HepG2 (cell line): ENCODE results near the gene PPAN. TPM values are rescaled to one million over a fixed set of nuclear protein-coding genes. Genes with fewer than 3 reads are reported as not detected.

ENCODE experiments used
- CSRNP1 ChIP-seq: sonication (generic); formaldehyde crosslinking; IDR thresholded peaks from 2 replicates; pipeline ENCODE4 v1.8.1; 2023; ENCODE audit warnings: mild to moderate bottlenecking, missing genetic modification reagents
- FOXO1 ChIP-seq: sonication (generic); formaldehyde crosslinking; IDR thresholded peaks from 2 replicates; pipeline ENCODE4 v1.4.0; 2020; ENCODE audit warnings: missing genetic modification reagents
- HOXA9 ChIP-seq: sonication (generic); formaldehyde crosslinking; IDR thresholded peaks from 2 replicates; pipeline ENCODE4 v1.8.1; 2022; ENCODE audit warnings: missing genetic modification reagents, mild to moderate bottlenecking, moderate library complexity, borderline replicate concordance
- IKZF4 ChIP-seq: sonication (generic); formaldehyde crosslinking; IDR thresholded peaks from 2 replicates; pipeline ENCODE4 v1.5.1; 2020; ENCODE audit warnings: borderline replicate concordance, mild to moderate bottlenecking, low read depth, missing genetic modification reagents; ENCODE audit errors: not compliant biosample characterization
- KLF13 ChIP-seq: sonication (generic); formaldehyde crosslinking; IDR thresholded peaks from 2 replicates; pipeline ENCODE4 v1.4.0; 2020; ENCODE audit warnings: mild to moderate bottlenecking, missing genetic modification reagents
- KLF15 ChIP-seq: sonication (generic); formaldehyde crosslinking; IDR thresholded peaks from 2 replicates; pipeline ENCODE4 v1.8.1; 2023; ENCODE audit warnings: borderline replicate concordance, mild to moderate bottlenecking, inconsistent platforms, missing genetic modification reagents, mixed read lengths
- MNT ChIP-seq: fragments of 450-650 bp; IDR thresholded peaks from 2 replicates; pipeline ENCODE4 v1.6.1; 2016
- RBFOX2 ChIP-seq: fragments of 200-400 bp; formaldehyde crosslinking; IDR thresholded peaks from 2 replicates; pipeline ENCODE4 v1.6.1; 2017; ENCODE audit warnings: low read depth, mild to moderate bottlenecking, low read length
- RBM22 ChIP-seq: fragments of 200-400 bp; formaldehyde crosslinking; optimal IDR thresholded peaks from 2 replicates; pipeline ENCODE3; 2017; ENCODE audit warnings: mild to moderate bottlenecking, low read length, moderate library complexity
- TOPORS ChIP-seq: sonication (generic); formaldehyde crosslinking; IDR thresholded peaks from 2 replicates; pipeline ENCODE4 v1.8.0; 2023; ENCODE audit warnings: mild to moderate bottlenecking, missing genetic modification reagents
- U2AF1 ChIP-seq: fragments of 200-400 bp; formaldehyde crosslinking; optimal IDR thresholded peaks from 2 replicates; pipeline ENCODE3; 2017; ENCODE audit warnings: mild to moderate bottlenecking, low read depth, low read length
- ZNF839 ChIP-seq: sonication (generic); formaldehyde crosslinking; IDR thresholded peaks from 2 replicates; pipeline ENCODE4 v1.4.0; 2020; ENCODE audit warnings: missing genetic modification reagents, mild to moderate bottlenecking, borderline replicate concordance
- ZSCAN30 ChIP-seq: sonication (generic); formaldehyde crosslinking; IDR thresholded peaks from 2 replicates; pipeline ENCODE4 v1.5.0; 2020; ENCODE audit warnings: mild to moderate bottlenecking, missing genetic modification reagents
- polyA plus RNA-seq, 8 experiments: library from polyadenylated mRNA; depleted of rRNA in 3 of 8; stranded (reverse) in 7 of 8; unstranded in 1 of 8; fragments of >200 nt; fragmentation: Illumina TruSeq in 4 of 8; extraction: Trizol in 4 of 8; gene quantifications; 2 replicates each; pipeline versions ENCODE4 v1.2.1 to v1.2.3, GENCODE V29; 2011 to 2016; ENCODE audit warnings: low read depth in 4 of 8, missing spikeins in 1 of 8, mixed read lengths in 1 of 8; ENCODE audit not compliant: insufficient read depth in 1 of 8
- total RNA-seq, 5 experiments: library from RNA; depleted of rRNA; stranded (reverse); fragments of >200 nt; fragmentation: Illumina TruSeq; extraction: Trizol; gene quantifications; 2 replicates each; pipeline ENCODE4 v1.2.3, GENCODE V29; 2016; ENCODE audit warnings: low read depth in 1 of 5
- TF ChIP-seq, protein P1 (sequence below): sonication (generic); formaldehyde crosslinking; IDR thresholded peaks from 2 replicates; pipeline ENCODE4 v1.5.0; 2020; ENCODE audit warnings: mild to moderate bottlenecking, missing genetic modification reagents
- TF ChIP-seq, protein P2 (sequence below): sonication (generic); formaldehyde crosslinking; IDR thresholded peaks from 2 replicates; pipeline ENCODE4 v1.4.0; 2020; ENCODE audit warnings: missing genetic modification reagents, borderline replicate concordance
- TF ChIP-seq, protein P3 (sequence below): IDR thresholded peaks from 2 replicates; pipeline ENCODE4 v1.6.1; 2012; ENCODE audit warnings: inconsistent platforms

The PPAN gene
- total and polyA plus RNA-seq, 2 of the 13 experiments (the other 11 are each of a cell fraction or from before 2014, with no cell fraction given) = 36.2 to 41.9 TPM

- TF ChIP-seq, protein P1, sequence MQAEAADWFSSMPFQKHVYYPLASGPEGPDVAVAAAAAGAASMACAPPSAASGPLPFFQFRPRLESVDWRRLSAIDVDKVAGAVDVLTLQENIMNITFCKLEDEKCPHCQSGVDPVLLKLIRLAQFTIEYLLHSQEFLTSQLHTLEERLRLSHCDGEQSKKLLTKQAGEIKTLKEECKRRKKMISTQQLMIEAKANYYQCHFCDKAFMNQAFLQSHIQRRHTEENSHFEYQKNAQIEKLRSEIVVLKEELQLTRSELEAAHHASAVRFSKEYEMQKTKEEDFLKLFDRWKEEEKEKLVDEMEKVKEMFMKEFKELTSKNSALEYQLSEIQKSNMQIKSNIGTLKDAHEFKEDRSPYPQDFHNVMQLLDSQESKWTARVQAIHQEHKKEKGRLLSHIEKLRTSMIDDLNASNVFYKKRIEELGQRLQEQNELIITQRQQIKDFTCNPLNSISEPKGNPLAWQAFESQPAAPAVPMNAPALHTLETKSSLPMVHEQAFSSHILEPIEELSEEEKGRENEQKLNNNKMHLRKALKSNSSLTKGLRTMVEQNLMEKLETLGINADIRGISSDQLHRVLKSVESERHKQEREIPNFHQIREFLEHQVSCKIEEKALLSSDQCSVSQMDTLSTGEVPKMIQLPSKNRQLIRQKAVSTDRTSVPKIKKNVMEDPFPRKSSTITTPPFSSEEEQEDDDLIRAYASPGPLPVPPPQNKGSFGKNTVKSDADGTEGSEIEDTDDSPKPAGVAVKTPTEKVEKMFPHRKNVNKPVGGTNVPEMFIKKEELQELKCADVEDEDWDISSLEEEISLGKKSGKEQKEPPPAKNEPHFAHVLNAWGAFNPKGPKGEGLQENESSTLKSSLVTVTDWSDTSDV (CRISPR knock-in tag) = 0 out of 2 replicates have a peak, but pooled peaks have one; percentile 82
- no peak for TF ChIP-seq HOXA9 (CRISPR knock-in tag)
- no peak for TF ChIP-seq ZSCAN30 (CRISPR knock-in tag)
- no peak for TF ChIP-seq U2AF1
- TF ChIP-seq CSRNP1 (CRISPR knock-in tag) = no peak; the same call in 1 of the 2 replicates
- no peak for TF ChIP-seq KLF15
- no peak for TF ChIP-seq IKZF4 (CRISPR knock-in tag)
- TF ChIP-seq ZNF839 (CRISPR knock-in tag) = no peak
- peak; percentile 99 for TF ChIP-seq RBM22
- peak; percentile 33; the same call in 1 of the 2 replicates for TF ChIP-seq TOPORS (CRISPR knock-in tag)
- TF ChIP-seq KLF13 = no peak
- TF ChIP-seq, protein P2, sequence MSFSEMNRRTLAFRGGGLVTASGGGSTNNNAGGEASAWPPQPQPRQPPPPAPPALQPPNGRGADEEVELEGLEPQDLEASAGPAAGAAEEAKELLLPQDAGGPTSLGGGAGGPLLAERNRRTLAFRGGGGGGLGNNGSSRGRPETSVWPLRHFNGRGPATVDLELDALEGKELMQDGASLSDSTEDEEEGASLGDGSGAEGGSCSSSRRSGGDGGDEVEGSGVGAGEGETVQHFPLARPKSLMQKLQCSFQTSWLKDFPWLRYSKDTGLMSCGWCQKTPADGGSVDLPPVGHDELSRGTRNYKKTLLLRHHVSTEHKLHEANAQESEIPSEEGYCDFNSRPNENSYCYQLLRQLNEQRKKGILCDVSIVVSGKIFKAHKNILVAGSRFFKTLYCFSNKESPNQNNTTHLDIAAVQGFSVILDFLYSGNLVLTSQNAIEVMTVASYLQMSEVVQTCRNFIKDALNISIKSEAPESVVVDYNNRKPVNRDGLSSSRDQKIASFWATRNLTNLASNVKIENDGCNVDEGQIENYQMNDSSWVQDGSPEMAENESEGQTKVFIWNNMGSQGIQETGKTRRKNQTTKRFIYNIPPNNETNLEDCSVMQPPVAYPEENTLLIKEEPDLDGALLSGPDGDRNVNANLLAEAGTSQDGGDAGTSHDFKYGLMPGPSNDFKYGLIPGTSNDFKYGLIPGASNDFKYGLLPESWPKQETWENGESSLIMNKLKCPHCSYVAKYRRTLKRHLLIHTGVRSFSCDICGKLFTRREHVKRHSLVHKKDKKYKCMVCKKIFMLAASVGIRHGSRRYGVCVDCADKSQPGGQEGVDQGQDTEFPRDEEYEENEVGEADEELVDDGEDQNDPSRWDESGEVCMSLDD (CRISPR knock-in tag) = no peak
- peak; percentile 99 for TF ChIP-seq RBFOX2
- TF ChIP-seq MNT = peak; percentile 85
- TF ChIP-seq, protein P3, sequence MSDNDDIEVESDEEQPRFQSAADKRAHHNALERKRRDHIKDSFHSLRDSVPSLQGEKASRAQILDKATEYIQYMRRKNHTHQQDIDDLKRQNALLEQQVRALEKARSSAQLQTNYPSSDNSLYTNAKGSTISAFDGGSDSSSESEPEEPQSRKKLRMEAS = peak; percentile 100
- TF ChIP-seq FOXO1 (CRISPR knock-in tag) = peak; percentile 53
Measured at GRCh38 chr19:10106100-10106936, at the start of gene PPAN (continued).
